GM10248 (cell line): Measurements from ENCODE around the gene SH3BP4.

ENCODE experiments used
- CTCF ChIA-PET: fragments of 300-600 bp; sonication (Branson Sonifier 250); formaldehyde crosslinking; extraction: SDS; loops from one replicate; lab custom pipeline; 2021; ENCODE audit warnings: antibody characterized with exemption; lab: Yijun Ruan, JAX
- POLR2A ChIA-PET: fragments of 350-650 bp; sonication (Branson Sonifier 250); formaldehyde crosslinking; extraction: SDS; loops from one replicate; lab custom pipeline; 2020; ENCODE audit warnings: antibody characterized with exemption; lab: Yijun Ruan, JAX
- DNase-seq: peaks from one replicate; pipeline ENCODE4 v3.0.0; 2012; ENCODE audit errors: extremely low spot score
- TF ChIP-seq, protein P1 (sequence below): IDR thresholded peaks from 2 replicates; pipeline ENCODE4 v1.5.1; 2012; ENCODE audit warnings: mild to moderate bottlenecking, low read depth; ENCODE audit errors: extremely low read depth, missing control alignments, control extremely low read depth

SH3BP4 gene

DNA sequence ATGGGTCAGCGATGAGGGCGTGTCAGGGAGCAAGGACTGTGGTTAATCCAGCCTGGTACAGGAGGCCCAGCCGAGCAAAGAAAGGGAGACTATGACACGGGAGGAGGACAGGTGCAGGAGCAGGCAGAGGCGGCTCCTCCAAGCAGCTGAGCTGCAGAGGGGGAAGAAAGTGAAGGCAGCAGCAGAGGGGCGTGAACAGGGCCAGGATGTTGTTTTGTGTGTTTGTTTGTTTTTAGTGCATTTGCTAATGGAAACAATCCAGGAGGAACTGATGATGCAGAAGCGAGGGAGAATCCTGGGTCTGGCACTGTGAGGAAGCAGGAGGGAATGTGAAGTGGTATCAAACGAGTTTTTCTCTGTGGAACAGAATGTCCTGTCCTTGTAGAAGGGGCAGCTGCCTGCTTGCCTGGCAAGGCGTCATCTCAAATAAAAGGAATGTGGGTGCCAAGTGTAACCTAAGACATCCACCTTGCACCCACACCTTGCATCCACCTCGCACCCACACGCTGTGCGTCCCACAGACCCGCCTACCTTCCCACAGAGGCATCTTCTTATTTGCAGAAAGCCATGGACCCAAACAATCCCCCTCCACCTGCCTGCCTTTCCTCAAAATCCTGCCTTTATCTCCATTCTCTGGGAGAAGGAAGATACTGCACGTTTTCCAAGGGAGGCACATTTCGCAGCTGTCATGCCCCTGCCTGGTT, 134.8 kb downstream of the SH3BP4 start:
- POLR2A ChIA-PET: no interaction called here

DNA sequence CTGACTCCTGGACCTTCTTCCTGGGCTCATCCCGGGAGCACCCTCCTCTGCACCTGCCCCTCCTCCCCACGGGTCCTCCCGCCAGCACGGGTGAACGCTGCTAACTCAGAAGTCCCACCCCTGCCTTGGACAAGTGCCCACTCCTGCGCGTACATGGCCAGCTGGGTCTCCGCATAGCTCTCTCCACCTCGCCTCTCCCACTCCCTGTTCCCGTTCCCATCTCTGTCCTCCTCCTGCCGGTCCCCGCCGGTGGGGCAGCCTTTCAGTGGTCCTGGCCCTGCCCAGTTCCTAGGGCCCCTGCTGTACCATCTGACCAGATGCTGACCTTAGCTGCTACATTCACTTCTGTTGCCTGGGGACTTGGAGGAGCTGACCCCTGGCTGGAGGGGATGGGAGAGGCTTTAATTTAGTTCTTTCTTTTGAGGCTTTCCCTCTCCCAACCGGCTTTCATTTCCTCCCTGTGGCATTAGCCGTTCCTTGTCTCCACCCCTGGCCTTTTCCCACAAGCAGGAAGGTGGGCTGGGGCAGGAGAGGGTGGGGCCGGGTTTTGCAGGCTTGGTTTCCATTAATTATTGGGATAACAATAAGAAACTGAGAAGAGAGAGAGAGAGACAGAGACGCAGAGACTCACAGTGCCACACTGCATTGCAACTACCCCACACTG, 136.1 kb downstream of the SH3BP4 start:
- DNase-seq: no peak
- TF ChIP-seq, protein P1, sequence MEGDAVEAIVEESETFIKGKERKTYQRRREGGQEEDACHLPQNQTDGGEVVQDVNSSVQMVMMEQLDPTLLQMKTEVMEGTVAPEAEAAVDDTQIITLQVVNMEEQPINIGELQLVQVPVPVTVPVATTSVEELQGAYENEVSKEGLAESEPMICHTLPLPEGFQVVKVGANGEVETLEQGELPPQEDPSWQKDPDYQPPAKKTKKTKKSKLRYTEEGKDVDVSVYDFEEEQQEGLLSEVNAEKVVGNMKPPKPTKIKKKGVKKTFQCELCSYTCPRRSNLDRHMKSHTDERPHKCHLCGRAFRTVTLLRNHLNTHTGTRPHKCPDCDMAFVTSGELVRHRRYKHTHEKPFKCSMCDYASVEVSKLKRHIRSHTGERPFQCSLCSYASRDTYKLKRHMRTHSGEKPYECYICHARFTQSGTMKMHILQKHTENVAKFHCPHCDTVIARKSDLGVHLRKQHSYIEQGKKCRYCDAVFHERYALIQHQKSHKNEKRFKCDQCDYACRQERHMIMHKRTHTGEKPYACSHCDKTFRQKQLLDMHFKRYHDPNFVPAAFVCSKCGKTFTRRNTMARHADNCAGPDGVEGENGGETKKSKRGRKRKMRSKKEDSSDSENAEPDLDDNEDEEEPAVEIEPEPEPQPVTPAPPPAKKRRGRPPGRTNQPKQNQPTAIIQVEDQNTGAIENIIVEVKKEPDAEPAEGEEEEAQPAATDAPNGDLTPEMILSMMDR: no peak
- ChIA-PET POLR2A (no interaction called here), CTCF (interaction anchor here (1.4 kb wide), 1 partner anchor 543 kb away, joined by 4 read pairs; no protein-coding TSS in a partner anchor)

More for the DNA sequence above, 134.8 kb downstream of the SH3BP4 start:
- DNase-seq: no peak
- CTCF ChIA-PET: no interaction called here
- TF ChIP-seq, protein P1: no peak

DNA sequence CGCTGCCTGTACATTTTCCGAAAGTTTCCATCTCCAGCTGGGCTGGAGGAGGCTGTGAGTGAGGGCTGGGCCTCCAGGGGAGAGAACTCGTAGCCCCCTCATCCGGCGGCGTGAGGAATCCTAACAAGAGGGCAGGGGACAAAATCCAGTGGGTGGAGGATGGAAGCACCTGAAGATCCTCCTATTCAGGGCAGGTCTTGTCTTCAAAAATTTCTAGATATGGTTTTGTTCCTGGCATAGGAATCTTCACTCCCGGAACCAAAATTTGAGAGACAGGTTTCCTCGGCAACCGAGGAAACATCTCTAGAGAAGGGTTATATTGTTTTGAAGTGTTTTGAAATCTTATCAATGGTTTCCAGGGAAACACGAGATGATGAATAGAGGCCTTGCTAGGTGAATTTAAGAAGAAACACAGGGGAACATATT, 136.7 kb downstream of the SH3BP4 start:
- ChIA-PET CTCF (interaction anchor here (1.4 kb wide), 1 partner anchor 543 kb away, joined by 4 read pairs; no protein-coding TSS in a partner anchor), POLR2A (no interaction called here)
- DNase-seq: no peak

DNA sequence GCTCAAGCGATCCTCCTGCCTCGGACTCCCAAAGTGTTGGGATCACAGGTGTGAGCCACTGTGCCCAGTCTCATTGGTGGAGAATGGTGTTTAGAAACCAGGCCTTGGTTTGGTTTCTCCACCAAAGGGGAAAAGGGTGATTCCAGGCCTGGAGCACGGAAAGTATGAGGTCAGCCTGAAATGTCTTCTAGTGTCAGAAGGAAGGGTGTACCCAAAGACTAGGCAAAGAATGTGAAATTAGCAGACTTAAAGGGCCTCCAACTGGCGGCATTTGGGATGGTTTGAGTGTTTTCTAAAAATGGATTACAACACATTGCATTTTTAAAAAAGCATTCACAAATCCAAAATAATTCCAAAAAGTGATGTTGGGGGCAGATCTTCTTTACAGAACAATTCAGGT, 139.6 kb downstream of the SH3BP4 start:
- TF ChIP-seq, protein P1: no peak
- DNase-seq: no peak
- ChIA-PET POLR2A (no interaction called here), CTCF (no interaction called here)

More for the DNA sequence above, 136.7 kb downstream of the SH3BP4 start:
- TF ChIP-seq, protein P1: no peak

DNA sequence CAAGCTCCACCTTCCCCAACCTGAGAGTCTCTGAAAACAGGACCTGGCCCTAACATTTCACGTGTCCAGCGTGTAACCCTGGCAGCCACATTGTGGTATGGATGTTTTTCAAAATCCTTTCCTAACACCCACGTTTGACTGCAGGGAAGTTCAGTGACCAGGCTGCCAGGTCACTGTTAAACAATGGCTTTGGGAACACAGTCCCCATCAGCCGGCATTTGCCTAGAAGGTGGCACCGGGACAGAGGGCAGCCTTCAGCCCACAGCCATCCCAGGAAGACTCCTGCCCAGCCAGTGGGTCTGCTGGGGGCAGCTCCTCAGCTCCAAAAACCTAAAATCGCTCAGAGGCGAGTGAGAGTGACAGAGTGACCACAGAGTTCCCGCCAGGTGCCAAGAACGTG, 140.2 kb downstream of the SH3BP4 start:
- ChIA-PET POLR2A (no interaction called here), CTCF (no interaction called here)
- TF ChIP-seq, protein P1: no peak
- DNase-seq: no peak

DNA sequence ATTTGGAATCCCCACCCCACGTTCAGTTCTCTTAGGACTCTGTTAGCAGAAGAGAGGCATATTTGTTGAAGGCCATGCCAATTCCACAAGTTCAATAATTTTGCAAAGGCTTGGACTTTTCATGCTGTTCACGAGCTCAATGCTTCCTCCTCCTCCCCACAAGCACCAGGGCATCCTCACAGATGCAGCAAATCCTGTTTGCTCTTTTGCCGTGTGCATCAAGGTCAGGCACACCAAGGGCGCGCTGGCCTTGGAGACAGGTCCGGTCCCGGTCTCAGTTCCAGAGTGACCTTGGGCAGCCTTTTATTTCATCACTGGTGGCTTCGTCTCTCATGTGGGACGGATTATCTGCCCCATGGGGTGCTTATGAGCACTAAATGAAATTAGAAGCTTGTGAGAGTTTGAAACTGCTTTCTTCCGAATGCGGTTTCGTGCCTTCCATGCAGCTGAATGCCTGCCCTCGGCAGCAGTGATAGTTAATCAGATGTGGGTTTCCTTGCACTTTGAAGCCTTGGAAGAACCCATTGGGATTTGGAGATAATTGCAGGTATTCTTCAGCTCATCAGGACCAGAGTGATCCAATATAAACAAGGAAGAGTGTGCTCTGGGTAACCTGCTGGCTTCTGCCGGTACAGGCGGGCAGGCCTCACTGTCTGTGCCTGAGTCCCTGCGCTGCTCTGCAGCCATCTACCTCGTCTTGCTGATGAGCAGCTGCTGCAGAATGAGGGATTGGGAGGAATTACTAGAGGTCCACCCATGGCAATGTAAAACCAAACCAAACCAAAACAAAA, 140.8 kb downstream of the SH3BP4 start:
- no peak for DNase-seq
- ChIA-PET POLR2A (no interaction called here), CTCF (no interaction called here)
- TF ChIP-seq, protein P1: no peak
